WTC11 (cell line): ENCODE data around the gene MPZL3. TPM values are rescaled to one million over a fixed set of nuclear protein-coding genes. Genes with fewer than 3 reads are reported as not detected.

Experiments used
- ATAC-seq: fragments of 200-7000 bp; cut with Tn5 transposase; 2 replicates; pipeline ENCODE4 v1.10.0; 2021; ENCODE audit warnings: mild to moderate bottlenecking, moderate library complexity
- CTCF ChIA-PET: fragments of 300-600 bp; sonication (Branson Sonifier 250); formaldehyde crosslinking; loops from one replicate; lab custom pipeline; 2021; ENCODE audit warnings: antibody characterized with exemption; lab: Charles Lee
- POLR2A ChIA-PET: fragments of 350-600 bp; sonication (Branson Sonifier 250); formaldehyde crosslinking; loops from one replicate; lab custom pipeline; 2021; ENCODE audit warnings: antibody characterized with exemption; lab: Charles Lee
- DNase-seq: peaks from one replicate; pipeline ENCODE4 v3.0.0; 2021; ENCODE audit warnings: low spot score
- H3K27ac Mint-ChIP-seq: 2 replicates; pipeline ENCODE4 v1.8.0; 2021; ENCODE audit warnings: mixed read lengths
- H3K27me3 Mint-ChIP-seq: 2 replicates; pipeline ENCODE4 v1.8.0; 2021; ENCODE audit warnings: low read depth, mild to moderate bottlenecking, moderate library complexity, mixed read lengths
- H3K36me3 Mint-ChIP-seq: 2 replicates; pipeline ENCODE4 v1.8.0; 2021; ENCODE audit warnings: mixed read lengths
- H3K4me1 Mint-ChIP-seq: 2 replicates; pipeline ENCODE4 v1.8.0; 2022; ENCODE audit warnings: mixed read lengths
- H3K4me3 Mint-ChIP-seq: 2 replicates; pipeline ENCODE4 v1.8.0; 2021; ENCODE audit warnings: mild to moderate bottlenecking, moderate library complexity, mixed read lengths
- H3K9me3 Mint-ChIP-seq: 2 replicates; pipeline ENCODE4 v1.8.0; 2021; ENCODE audit warnings: mixed read lengths
- CREM ChIP-seq: sonication (generic); formaldehyde crosslinking; IDR thresholded peaks from 2 replicates; pipeline ENCODE4 v1.8.1; 2022; ENCODE audit warnings: mild to moderate bottlenecking, missing genetic modification reagents, moderate library complexity
- GTF2I ChIP-seq: fragments of 250-450 bp; sonication (Bioruptor Pico); conservative IDR thresholded peaks from 2 replicates; pipeline ENCODE4 v1.4.0; 2021; ENCODE audit warnings: mild to moderate bottlenecking
- KAT7 ChIP-seq: sonication (generic); formaldehyde crosslinking; IDR thresholded peaks from 2 replicates; pipeline ENCODE4 v1.8.1; 2023; ENCODE audit warnings: missing genetic modification reagents, mild to moderate bottlenecking, borderline replicate concordance
- MLX ChIP-seq: sonication (generic); formaldehyde crosslinking; IDR thresholded peaks from 2 replicates; pipeline ENCODE4 v1.8.1; 2023; ENCODE audit warnings: mild to moderate bottlenecking, missing genetic modification reagents, moderate library complexity
- NFATC4 ChIP-seq: fragments of 250-450 bp; sonication (Bioruptor Pico); IDR thresholded peaks from 2 replicates; pipeline ENCODE4 v1.9.0; 2021; ENCODE audit warnings: mild to moderate bottlenecking
- NR2C2 ChIP-seq: sonication (generic); formaldehyde crosslinking; IDR thresholded peaks from 2 replicates; pipeline ENCODE4 v1.8.0; 2022; ENCODE audit warnings: mild to moderate bottlenecking, missing genetic modification reagents
- NR3C1 ChIP-seq: sonication (generic); formaldehyde crosslinking; conservative IDR thresholded peaks from 2 replicates; pipeline ENCODE4 v1.8.1; 2023; ENCODE audit warnings: low read depth, mild to moderate bottlenecking, missing genetic modification reagents
- PREB ChIP-seq: sonication (generic); formaldehyde crosslinking; IDR thresholded peaks from 2 replicates; pipeline ENCODE4 v1.8.1; 2022; ENCODE audit warnings: mild to moderate bottlenecking, missing genetic modification reagents, moderate library complexity, borderline replicate concordance
- RELA ChIP-seq: sonication (generic); formaldehyde crosslinking; IDR thresholded peaks from 2 replicates; pipeline ENCODE4 v1.8.1; 2022; ENCODE audit warnings: missing genetic modification reagents, mild to moderate bottlenecking, borderline replicate concordance
- SOX15 ChIP-seq: fragments of 250-450 bp; sonication (Bioruptor Pico); IDR thresholded peaks from 2 replicates; pipeline ENCODE4 v1.9.0; 2021; ENCODE audit warnings: mild to moderate bottlenecking
- TEAD4 ChIP-seq: sonication (generic); formaldehyde crosslinking; IDR thresholded peaks from 2 replicates; pipeline ENCODE4 v1.8.0; 2022; ENCODE audit warnings: mild to moderate bottlenecking, missing genetic modification reagents
- USF2 ChIP-seq: sonication (generic); formaldehyde crosslinking; IDR thresholded peaks from 2 replicates; pipeline ENCODE4 v1.8.1; 2023; ENCODE audit warnings: mild to moderate bottlenecking, missing genetic modification reagents, moderate library complexity
- ZMAT4 ChIP-seq: fragments of 250-450 bp; sonication (Bioruptor Pico); IDR thresholded peaks from 2 replicates; pipeline ENCODE4 v1.9.0; 2021; ENCODE audit warnings: mild to moderate bottlenecking
- ZNF232 ChIP-seq: sonication (generic); formaldehyde crosslinking; IDR thresholded peaks from 2 replicates; pipeline ENCODE4 v1.8.0; 2022; ENCODE audit warnings: mild to moderate bottlenecking, missing genetic modification reagents
- ZSCAN18 ChIP-seq: fragments of 250-450 bp; sonication (Bioruptor Pico); IDR thresholded peaks from 2 replicates; pipeline ENCODE4 v2.1.2; 2022; ENCODE audit warnings: mild to moderate bottlenecking, moderate library complexity
- total RNA-seq: library from RNA; stranded (reverse); gene quantifications from 3 replicates; pipeline ENCODE4 v1.2.3, GENCODE V29; 2021
- TF ChIP-seq, protein P1 (sequence below): sonication (generic); formaldehyde crosslinking; IDR thresholded peaks from 2 replicates; pipeline ENCODE4 v1.8.1; 2022; ENCODE audit warnings: missing genetic modification reagents, borderline replicate concordance
- TF ChIP-seq, protein P2 (sequence below): sonication (generic); formaldehyde crosslinking; IDR thresholded peaks from 2 replicates; pipeline ENCODE4 v1.8.1; 2023; ENCODE audit warnings: mild to moderate bottlenecking, missing genetic modification reagents, borderline replicate concordance
- TF ChIP-seq, protein P3 (sequence below): sonication (generic); formaldehyde crosslinking; IDR thresholded peaks from 2 replicates; pipeline ENCODE4 v1.8.0; 2022; ENCODE audit warnings: mild to moderate bottlenecking, missing genetic modification reagents

Gene MPZL3
- total RNA-seq, 1 experiment from 2014 or later = 2.1 TPM

- TF ChIP-seq USF2 (no peak), TEAD4 (CRISPR knock-in tag) (no peak)
Observed at GRCh38 chr11:118274186-118274585, 22.0 kb upstream of the MPZL3 start (continued).

DNA sequence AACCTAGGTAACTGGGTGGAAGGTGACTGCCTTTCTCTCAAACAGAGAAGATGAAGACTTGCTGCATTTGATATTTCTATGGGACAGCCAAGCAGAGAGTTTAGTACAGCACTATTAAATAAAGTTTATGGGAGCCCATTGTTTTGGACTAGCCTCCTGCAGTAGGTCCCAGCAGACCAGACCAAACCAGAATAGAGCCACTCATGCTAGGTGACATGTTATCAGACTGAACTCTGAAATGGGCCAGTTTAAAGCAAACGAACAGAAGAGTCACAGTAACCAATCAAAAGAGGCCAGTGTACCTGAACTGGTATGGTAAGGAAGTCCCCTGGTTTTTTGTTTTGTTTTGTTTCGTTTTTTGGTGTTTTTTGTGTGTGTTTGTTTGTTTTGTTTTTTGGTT lies 19.8 kb upstream of the MPZL3 start:
- DNase-seq = no peak
- Mint-ChIP-seq H3K27ac (no peak overlapping the region), H3K9me3 (no peaks in the 10 kb centered on the region)
- POLR2A ChIA-PET = no interaction called here
- TF ChIP-seq MLX (CRISPR knock-in tag) (no peak), NR3C1 (CRISPR knock-in tag) (no peak), ZNF232 (CRISPR knock-in tag) (no peak), NR2C2 (CRISPR knock-in tag) (no peak), PREB (no peak), CREM (no peak), ZMAT4 (CRISPR knock-in tag) (no peak), KAT7 (CRISPR knock-in tag) (no peak), ZSCAN18 (CRISPR knock-in tag) (no peak), SOX15 (CRISPR knock-in tag) (no peak), TEAD4 (CRISPR knock-in tag) (no peak), GTF2I (CRISPR knock-in tag) (no peak), RELA (no peak), NFATC4 (CRISPR knock-in tag) (no peak)
- TF ChIP-seq, protein P1, sequence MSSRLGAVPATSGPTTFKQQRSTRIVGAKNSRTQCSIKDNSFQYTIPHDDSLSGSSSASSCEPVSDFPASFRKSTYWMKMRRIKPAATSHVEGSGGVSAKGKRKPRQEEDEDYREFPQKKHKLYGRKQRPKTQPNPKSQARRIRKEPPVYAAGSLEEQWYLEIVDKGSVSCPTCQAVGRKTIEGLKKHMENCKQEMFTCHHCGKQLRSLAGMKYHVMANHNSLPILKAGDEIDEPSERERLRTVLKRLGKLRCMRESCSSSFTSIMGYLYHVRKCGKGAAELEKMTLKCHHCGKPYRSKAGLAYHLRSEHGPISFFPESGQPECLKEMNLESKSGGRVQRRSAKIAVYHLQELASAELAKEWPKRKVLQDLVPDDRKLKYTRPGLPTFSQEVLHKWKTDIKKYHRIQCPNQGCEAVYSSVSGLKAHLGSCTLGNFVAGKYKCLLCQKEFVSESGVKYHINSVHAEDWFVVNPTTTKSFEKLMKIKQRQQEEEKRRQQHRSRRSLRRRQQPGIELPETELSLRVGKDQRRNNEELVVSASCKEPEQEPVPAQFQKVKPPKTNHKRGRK (CRISPR knock-in tag) = no peak
- TF ChIP-seq, protein P2, sequence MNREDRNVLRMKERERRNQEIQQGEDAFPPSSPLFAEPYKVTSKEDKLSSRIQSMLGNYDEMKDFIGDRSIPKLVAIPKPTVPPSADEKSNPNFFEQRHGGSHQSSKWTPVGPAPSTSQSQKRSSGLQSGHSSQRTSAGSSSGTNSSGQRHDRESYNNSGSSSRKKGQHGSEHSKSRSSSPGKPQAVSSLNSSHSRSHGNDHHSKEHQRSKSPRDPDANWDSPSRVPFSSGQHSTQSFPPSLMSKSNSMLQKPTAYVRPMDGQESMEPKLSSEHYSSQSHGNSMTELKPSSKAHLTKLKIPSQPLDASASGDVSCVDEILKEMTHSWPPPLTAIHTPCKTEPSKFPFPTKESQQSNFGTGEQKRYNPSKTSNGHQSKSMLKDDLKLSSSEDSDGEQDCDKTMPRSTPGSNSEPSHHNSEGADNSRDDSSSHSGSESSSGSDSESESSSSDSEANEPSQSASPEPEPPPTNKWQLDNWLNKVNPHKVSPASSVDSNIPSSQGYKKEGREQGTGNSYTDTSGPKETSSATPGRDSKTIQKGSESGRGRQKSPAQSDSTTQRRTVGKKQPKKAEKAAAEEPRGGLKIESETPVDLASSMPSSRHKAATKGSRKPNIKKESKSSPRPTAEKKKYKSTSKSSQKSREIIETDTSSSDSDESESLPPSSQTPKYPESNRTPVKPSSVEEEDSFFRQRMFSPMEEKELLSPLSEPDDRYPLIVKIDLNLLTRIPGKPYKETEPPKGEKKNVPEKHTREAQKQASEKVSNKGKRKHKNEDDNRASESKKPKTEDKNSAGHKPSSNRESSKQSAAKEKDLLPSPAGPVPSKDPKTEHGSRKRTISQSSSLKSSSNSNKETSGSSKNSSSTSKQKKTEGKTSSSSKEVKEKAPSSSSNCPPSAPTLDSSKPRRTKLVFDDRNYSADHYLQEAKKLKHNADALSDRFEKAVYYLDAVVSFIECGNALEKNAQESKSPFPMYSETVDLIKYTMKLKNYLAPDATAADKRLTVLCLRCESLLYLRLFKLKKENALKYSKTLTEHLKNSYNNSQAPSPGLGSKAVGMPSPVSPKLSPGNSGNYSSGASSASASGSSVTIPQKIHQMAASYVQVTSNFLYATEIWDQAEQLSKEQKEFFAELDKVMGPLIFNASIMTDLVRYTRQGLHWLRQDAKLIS (CRISPR knock-in tag) = no peak
- TF ChIP-seq, protein P3, sequence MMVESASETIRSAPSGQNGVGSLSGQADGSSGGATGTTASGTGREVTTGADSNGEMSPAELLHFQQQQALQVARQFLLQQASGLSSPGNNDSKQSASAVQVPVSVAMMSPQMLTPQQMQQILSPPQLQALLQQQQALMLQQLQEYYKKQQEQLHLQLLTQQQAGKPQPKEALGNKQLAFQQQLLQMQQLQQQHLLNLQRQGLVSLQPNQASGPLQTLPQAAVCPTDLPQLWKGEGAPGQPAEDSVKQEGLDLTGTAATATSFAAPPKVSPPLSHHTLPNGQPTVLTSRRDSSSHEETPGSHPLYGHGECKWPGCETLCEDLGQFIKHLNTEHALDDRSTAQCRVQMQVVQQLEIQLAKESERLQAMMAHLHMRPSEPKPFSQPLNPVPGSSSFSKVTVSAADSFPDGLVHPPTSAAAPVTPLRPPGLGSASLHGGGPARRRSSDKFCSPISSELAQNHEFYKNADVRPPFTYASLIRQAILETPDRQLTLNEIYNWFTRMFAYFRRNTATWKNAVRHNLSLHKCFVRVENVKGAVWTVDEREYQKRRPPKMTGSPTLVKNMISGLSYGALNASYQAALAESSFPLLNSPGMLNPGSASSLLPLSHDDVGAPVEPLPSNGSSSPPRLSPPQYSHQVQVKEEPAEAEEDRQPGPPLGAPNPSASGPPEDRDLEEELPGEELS (CRISPR knock-in tag) = no peak
- TF ChIP-seq, all 79 proteins: peak for 0
- H3K4me3 Mint-ChIP-seq = no peak overlapping the region
- peaks cover 77% of the 10 kb centered on the region for H3K27me3 Mint-ChIP-seq
- CTCF ChIA-PET = no interaction called here
- no peaks in the 10 kb centered on the region for H3K36me3 Mint-ChIP-seq
- no peaks in the 10 kb centered on the region for H3K4me1 Mint-ChIP-seq
- no peak for ATAC-seq
